ENCODE data around the gene VPS35L.

GRCh38 chr16:19690196-19690595, 134.7 kb downstream of the VPS35L start:
- TF ChIP-seq CTCF (IDR thresholded peaks at IDR 0.05) (no peak), POLR2A (IDR thresholded peaks at IDR 0.05) (no peak), POLR2AphosphoS5 (IDR thresholded peaks at IDR 0.05) (no peak)

Measured in prostate gland (tissue), 2 donors.